LHCN-M2 (cell line): ENCODE results near the gene NUMB. TPM values are rescaled to one million over a fixed set of nuclear protein-coding genes. Genes with fewer than 3 reads are reported as not detected.
"Not testable (repeated sequence)": the region's sequence is repeated elsewhere in the genome, so short reads cannot be mapped to it uniquely, and the experiment has no call there.

ENCODE experiments used
- DNase-seq: peaks from one replicate; pipeline ENCODE4 v3.0.0-alpha.2; 2012; ENCODE audit warnings: low read depth
- total RNA-seq: library from RNA; depleted of rRNA; stranded (reverse); fragments of >200 nt; gene quantifications from 2 replicates; pipeline ENCODE4 v1.2.3, GENCODE V29; 2014

NUMB gene
- total RNA-seq, 1 experiment from 2014 or later: 33.3 TPM

DNA sequence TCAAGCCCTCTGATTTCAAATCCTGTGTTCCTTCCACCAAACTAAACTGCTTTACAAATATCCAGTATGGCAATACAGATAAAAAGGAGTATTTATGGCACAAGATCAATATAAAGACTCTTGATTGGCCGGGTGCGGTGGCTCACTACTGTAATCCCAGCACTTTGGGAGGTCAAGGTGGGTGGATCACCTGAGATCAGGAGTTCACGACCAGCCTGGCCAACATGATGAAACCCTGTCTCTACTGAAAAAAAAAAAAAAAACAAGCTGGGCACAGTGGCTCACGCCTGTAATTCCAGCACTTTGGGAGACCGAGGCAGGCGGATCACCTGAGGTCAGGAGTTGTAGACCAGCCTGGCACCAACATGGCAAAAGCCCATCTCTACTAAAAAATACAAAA is 35.3 kb downstream of the NUMB start:
- not testable (repeated sequence) for DNase-seq

- no peak for DNase-seq
These were observed 35.8 kb downstream of the NUMB start for GRCh38 chr14:73422515-73422914.

DNA sequence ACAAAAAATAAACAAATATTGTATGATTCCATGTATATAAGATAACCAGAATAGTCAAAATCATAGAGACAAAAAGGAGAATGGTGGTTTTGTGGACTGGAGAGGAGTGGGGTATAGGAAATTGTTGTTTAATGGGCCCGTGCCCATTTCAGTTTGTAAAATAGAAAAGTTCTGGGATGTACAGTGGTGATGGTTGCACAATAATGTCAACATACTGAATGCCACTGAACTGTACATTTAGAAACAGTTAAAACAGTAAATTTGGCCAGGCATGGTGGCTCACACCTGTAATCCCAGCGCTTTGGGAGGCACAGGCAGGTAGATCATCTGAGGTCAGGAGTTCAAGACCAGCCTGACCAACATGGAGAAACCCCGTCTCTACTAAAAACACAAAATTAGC is 40.1 kb downstream of the NUMB start:
- no peak for DNase-seq

DNA sequence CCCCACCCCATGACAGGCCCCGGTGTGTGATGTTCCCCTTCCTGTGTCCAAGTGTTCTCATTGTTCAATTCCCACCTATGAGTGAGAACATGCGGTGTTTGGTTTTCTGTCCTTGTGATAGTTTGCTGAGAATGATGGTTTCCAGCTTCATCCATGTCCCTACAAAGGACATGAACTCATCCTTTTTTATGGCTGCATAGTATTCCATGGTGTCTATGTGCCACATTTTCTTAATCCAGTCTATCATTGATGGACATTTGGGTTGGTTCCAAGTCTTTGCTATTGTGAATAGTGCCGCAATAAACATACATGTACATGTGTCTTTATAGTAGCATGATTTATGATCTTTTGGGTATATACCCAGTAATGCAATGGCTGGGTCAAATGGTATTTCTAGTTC is 52.1 kb downstream of the NUMB start:
- DNase-seq: not testable (repeated sequence)

GRCh38 chr14:73403181-73403752 is 55.1 kb downstream of the NUMB start:
- no peak for DNase-seq

DNA sequence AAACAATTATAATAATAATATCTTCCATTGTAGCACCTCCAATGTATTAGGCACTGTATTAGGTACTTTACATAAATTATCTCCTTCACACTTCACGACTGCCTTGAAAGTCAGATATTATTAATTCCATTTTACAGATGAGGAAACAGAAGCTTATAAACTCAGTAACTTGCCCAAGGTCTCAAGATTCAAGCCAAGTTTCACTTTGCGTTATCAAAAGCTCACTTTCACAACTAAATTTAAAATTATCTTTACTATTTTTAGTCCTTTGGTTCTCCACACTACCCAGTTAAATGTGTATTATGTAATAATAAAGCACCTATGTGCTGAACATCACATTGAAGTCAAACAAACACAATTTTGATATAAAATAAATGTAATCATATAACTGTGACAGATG is 55.8 kb downstream of the NUMB start:
- no peak for DNase-seq

DNA sequence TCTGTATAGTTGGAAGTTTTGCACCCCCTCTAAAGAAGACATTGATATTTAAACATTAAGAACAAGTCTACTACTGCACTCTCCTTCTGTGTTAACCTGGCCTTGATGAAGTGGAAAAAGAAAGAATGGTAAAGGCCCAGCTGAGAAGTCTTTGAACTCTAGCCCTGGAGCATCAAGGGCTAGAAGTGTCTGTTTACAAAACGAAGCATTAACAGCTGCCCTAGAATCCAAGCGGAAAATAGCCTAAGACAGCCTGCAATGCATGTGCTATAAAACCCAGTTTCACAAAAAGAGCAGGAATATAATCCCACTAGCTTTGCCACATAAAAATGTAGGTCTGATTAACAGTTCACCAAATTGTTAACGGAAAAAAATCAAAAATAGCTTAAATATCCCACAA is 60.5 kb downstream of the NUMB start:
- DNase-seq: peak; percentile 24

GRCh38 chr14:73394317-73394716 is 64.0 kb downstream of the NUMB start:
- DNase-seq: no peak

DNA sequence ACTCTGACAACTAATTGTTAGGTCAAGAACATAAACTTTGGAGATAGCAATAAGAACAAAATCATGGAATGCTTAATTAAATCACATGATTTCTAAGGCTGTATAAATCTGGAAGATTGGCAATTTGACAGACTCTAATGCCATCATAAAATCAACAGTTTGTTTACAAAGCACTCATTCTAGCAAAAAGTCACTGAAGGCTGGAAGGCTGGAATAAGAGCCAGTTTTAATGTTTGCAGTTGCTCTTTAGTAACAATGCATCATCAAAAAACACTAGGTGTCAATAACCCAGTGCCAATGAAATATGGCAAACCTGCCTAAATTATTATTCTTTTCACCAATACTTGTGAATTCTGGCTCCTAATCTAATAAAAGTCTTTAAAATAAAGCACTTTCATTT is 65.0 kb downstream of the NUMB start:
- DNase-seq: no peak

DNA sequence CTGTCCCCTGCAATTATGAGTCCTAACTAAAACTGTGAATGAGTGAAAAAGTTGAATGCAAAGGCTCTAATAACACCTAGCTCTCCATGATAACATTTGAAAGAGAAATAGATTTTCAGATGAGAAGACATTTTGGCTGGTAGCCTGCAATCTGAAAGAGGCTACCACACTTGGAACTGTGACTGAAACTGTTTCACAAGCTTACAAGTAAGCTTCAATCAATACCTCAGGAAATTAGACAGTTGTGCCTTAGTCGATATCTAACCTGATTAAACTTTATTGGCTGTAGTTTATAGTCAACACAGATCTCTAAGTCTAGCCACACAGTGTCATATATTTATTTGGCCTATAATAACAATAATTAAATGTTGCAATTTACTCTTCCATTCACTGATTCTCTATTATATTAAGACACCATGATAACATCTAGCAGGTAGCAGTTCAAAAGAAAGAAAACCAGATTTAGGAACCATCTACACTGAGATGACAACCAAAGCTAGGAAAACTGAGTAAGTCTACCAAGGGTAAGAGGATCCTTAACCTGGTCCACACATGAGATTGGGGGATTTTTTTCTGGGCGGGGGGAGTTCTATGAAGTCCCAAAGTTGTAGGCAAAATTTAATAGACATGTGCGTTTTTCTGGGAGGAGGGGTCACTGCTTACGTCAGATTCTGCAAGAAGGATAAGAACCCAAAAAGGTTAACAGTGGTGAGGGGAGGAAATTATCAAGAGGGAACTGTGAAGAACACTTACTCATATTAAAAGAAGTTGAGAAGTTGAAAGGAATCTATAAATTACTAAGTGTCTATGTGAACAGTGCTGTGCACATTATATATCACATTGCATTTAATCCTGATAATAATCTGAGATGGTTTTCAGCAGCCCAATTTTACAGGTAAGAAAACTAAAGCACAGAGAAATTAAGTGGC is 65.8 kb downstream of the NUMB start:
- DNase-seq: no peak

GRCh38 chr14:73387860-73388259 is 70.5 kb downstream of the NUMB start:
- DNase-seq: not testable (repeated sequence)

GRCh38 chr14:73386342-73386741 is 72.0 kb downstream of the NUMB start:
- no peak for DNase-seq

GRCh38 chr14:73385021-73385420 is 73.3 kb downstream of the NUMB start:
- DNase-seq: not testable (repeated sequence)

DNA sequence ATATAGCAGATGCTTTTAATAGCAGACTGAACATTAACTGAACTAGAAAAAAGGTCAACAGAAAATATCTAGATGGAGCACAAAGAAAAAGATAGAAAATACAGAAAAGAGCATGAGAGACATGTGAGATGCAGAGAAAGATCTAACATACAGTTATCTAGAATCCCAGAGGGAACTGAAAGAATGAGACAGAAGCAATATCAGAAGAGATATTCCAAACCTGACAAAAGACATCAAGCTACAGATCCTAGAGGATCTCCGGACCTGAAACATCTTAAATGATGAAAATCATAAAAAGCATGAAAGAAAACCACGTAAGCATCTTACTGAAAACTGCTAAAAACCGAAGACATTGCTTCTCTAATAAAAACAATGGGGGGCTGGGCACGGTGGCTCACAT is 75.0 kb downstream of the NUMB start:
- DNase-seq: no peak

- DNase-seq: no peak
These were observed 76.8 kb downstream of the NUMB start for GRCh38 chr14:73381380-73382013.

- DNase-seq: no peak
These were observed 81.8 kb downstream of the NUMB start for GRCh38 chr14:73376585-73376984.

DNA sequence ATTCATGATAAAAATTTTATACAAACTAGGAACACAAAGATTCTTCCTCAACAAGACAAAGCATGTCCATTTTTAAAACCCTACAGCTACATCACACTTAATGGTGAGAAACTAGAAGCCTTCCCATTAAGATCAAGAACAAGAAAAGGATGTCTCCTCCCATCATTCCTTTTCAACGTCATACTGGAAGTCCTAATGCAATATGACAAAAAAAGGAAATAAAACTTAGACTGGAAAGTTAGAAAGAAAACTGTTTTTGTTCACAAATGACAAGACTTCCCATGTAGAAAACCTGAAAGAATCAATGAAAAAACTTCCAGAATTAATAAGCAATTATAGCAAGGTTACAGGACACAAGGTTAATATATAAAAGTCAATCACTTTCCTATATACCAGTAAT is 82.5 kb downstream of the NUMB start:
- no peak for DNase-seq

GRCh38 chr14:73374218-73374617 is 84.1 kb downstream of the NUMB start:
- DNase-seq: no peak

DNA sequence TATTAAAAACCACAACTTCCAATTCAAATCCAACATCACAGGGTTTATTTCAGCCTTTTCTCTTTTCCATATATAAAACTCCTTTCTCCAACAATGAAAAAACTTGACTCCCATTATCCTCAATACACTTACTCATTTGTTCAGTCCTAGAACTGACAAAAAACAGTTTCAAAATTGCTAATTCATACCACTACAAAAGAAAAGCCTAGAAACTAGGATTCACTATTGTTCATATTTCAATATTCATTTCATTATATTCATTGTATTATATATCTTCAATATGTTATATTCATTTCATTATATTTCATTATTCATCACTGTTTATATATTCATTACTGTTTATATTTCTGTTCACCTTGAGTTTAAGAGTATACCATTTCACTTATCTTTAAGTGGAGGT is 85.8 kb downstream of the NUMB start:
- DNase-seq: no peak

- DNase-seq: no peak
These were observed 87.8 kb downstream of the NUMB start for GRCh38 chr14:73370561-73370960.

- no peak for DNase-seq
These were observed 88.9 kb downstream of the NUMB start for GRCh38 chr14:73369428-73369827.

DNA sequence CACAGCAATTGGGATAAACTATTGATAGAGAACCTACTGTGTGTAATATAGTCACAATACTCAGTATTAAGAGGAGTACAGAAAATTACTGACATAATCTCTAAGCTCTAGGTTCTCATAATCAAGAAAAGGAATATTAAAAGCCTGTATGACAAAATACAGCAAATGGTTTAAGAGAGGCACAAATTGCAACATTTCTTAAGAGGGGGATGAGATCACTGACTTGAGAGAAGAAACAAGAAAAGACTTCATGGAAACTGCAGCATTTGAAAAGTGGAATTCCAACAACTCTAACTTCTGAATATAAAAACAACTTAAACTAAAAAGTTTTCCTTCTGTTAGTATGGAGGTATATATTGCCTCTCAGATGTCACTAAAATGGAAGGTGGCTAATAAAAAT is 89.7 kb downstream of the NUMB start:
- DNase-seq: no peak

GRCh38 chr14:73365727-73366126 is 92.6 kb downstream of the NUMB start:
- DNase-seq: no peak
